Left hindlimb (tissue), 1 donor: ENCODE results near the gene ZNF319.

Source experiments
- DNase-seq: peaks from one replicate; pipeline ENCODE4 v3.0.0-alpha.2; 2018

The ZNF319 gene

GRCh38 chr16:57999971-58000705, at the start of gene ZNF319:
Gene ZNF319 (minus strand): TSS chr16:58000672. CDS start chr16:57998265, 2,407 bp downstream.
- DNase-seq, result no peak

- DNase-seq, result no peak
Measured at GRCh38 chr16:58049232-58050185, 49.0 kb upstream of the ZNF319 start.

- DNase-seq, result no peak
Measured at GRCh38 chr16:58048494-58049231, 48.2 kb upstream of the ZNF319 start.

GRCh38 chr16:58047557-58048348, 47.3 kb upstream of the ZNF319 start:
- DNase-seq, result no peak

GRCh38 chr16:58046936-58047335, 46.5 kb upstream of the ZNF319 start:
- no peak for DNase-seq

- DNase-seq, result no peak
Measured at GRCh38 chr16:58046054-58046881, 45.8 kb upstream of the ZNF319 start.

- DNase-seq, result no peak
Measured at GRCh38 chr16:58045096-58045495, 44.6 kb upstream of the ZNF319 start.

GRCh38 chr16:58044266-58045019, 44.0 kb upstream of the ZNF319 start:
- DNase-seq, result peak; percentile 19

GRCh38 chr16:58043571-58044155, 43.2 kb upstream of the ZNF319 start:
- peak; percentile 11 for DNase-seq

GRCh38 chr16:58042886-58043515, 42.5 kb upstream of the ZNF319 start:
- DNase-seq, result peak; percentile 6

- peak; percentile 24 for DNase-seq
Measured at GRCh38 chr16:58042001-58042885, 41.8 kb upstream of the ZNF319 start.

- peak; percentile 8 for DNase-seq
Measured at GRCh38 chr16:58041628-58041955, 41.1 kb upstream of the ZNF319 start.

GRCh38 chr16:58040945-58041627, 40.6 kb upstream of the ZNF319 start:
- peak; percentile 12 for DNase-seq

GRCh38 chr16:58040496-58040846, 40.0 kb upstream of the ZNF319 start:
- DNase-seq, result no peak

- no peak for DNase-seq
Measured at GRCh38 chr16:58039829-58040495, 39.5 kb upstream of the ZNF319 start.

GRCh38 chr16:58038219-58038641, 37.8 kb upstream of the ZNF319 start:
- DNase-seq, result no peak

- no peak for DNase-seq
Measured at GRCh38 chr16:58037365-58038057, 37.0 kb upstream of the ZNF319 start.
